K562 (cell line): ENCODE measurements around the gene LEPR. TPM values are rescaled to one million over a fixed set of nuclear protein-coding genes. Genes with fewer than 3 reads are reported as not detected.

ENCODE experiments used
- ATAC-seq: fragments of 200-7000 bp; cut with Tn5 transposase; 3 replicates; pipeline ENCODE4 v1.9.1; 2020; ENCODE audit warnings: moderate library complexity
- BruUV-seq: library from RNA; stranded (reverse); fragments of 400-500 nt; replicated peaks from 2 replicates; lab custom pipeline; 2021; lab: Mats Ljungman, UMichigan
- CTCF ChIA-PET: fragments of 300-600 bp; formaldehyde crosslinking; extraction: SDS; loops from one replicate; lab custom pipeline; 2021; ENCODE audit warnings: low intra/inter-chr PET ratio; lab: Yijun Ruan, JAX
- POLR2A ChIA-PET: fragments of 300-600, 350-650 bp; sonication (Branson Sonifier 250); formaldehyde crosslinking; extraction: SDS; loops from one replicate; lab custom pipeline; 2021; ENCODE audit warnings: antibody characterized with exemption, inconsistent platforms; lab: Yijun Ruan, JAX
- DNase-seq, 4 experiments: peaks; one replicate each; pipeline versions ENCODE4 v3.0.0 to v3.0.0-alpha.2; 2011 to 2018; ENCODE audit warnings: low spot score in 3 of 4, mixed read lengths in 3 of 4; ENCODE audit errors: extremely low read depth in 1 of 4
- FAIRE-seq: peaks from 2 replicates; lab custom pipeline; 2011; peaks lifted over from hg19 to GRCh38; lab: Jason Lieb, UNC
- H2AFZ ChIP-seq: 2 replicates; pipeline ENCODE4 v1.6.0; 2011; ENCODE audit warnings: low read depth, low read length, control low read depth, inconsistent platforms
- H3K27ac ChIP-seq: fragments of 200-600 bp; 3 replicates; pipeline ENCODE4 v1.8.0; 2011; ENCODE audit warnings: low read depth, mild to moderate bottlenecking, control low read depth, inconsistent platforms, low read length, moderate library complexity, mixed read lengths; ENCODE audit errors: extremely low read depth
- H3K27me3 ChIP-seq, 2 experiments: fragments of 300-600 bp in 1 of 2; 2 replicates in 1 of 2; 3 replicates in 1 of 2; pipeline versions ENCODE4 v1.6.0 to v1.8.0; 2011; ENCODE audit warnings: inconsistent platforms in 2 of 2, low read length in 2 of 2, mild to moderate bottlenecking in 1 of 2, mixed read lengths in 1 of 2, moderate library complexity in 1 of 2; ENCODE audit not compliant: control insufficient read depth in 2 of 2, insufficient read depth in 2 of 2
- H3K36me3 ChIP-seq: fragments of 300-600 bp; 3 replicates; pipeline ENCODE4 v1.8.0; 2011; ENCODE audit warnings: mild to moderate bottlenecking, low read length, inconsistent platforms; ENCODE audit not compliant: control insufficient read depth, insufficient read depth
- H3K4me1 ChIP-seq, 2 experiments: fragments of 200-600 bp in 1 of 2; replicated peaks in 1 of 2; 2 replicates in 1 of 2; 3 replicates in 1 of 2; pipeline versions ENCODE4 v1.5.1 to v1.8.0; 2011; ENCODE audit warnings: inconsistent platforms in 2 of 2, low read length in 2 of 2, mild to moderate bottlenecking in 1 of 2, mixed read lengths in 1 of 2, moderate library complexity in 1 of 2; ENCODE audit not compliant: control insufficient read depth in 2 of 2, insufficient read depth in 2 of 2
- H3K4me2 ChIP-seq: 2 replicates; pipeline ENCODE4 v1.6.1; 2011; ENCODE audit warnings: low read length, control low read depth, inconsistent platforms, mixed read lengths; ENCODE audit not compliant: insufficient read depth
- H3K4me3 ChIP-seq: fragments of 200-600 bp; sonication (generic), shearing (Covaris generic); 2 replicates; pipeline ENCODE4 v1.5.1; 2016; ENCODE audit warnings: control low read depth, inconsistent platforms
- H3K79me2 ChIP-seq: fragments of 200-600 bp; 3 replicates; pipeline ENCODE4 v1.8.0; 2011; ENCODE audit warnings: low read length, inconsistent platforms; ENCODE audit not compliant: control insufficient read depth, insufficient read depth
- H3K9ac ChIP-seq, 2 experiments: 2 replicates each; pipeline versions ENCODE4 v1.6.0 to v1.6.1; 2011; ENCODE audit warnings: low read depth in 2 of 2, low read length in 2 of 2, control low read depth in 1 of 2, inconsistent platforms in 1 of 2, mild to moderate bottlenecking in 1 of 2, mixed read lengths in 1 of 2; ENCODE audit not compliant: insufficient read depth in 1 of 2
- H3K9me1 ChIP-seq: one replicate; pipeline ENCODE4 v1.6.0; 2011; ENCODE audit warnings: inconsistent platforms, mild to moderate bottlenecking, low read length, moderate library complexity; ENCODE audit not compliant: control insufficient read depth, insufficient read depth
- H3K9me3 ChIP-seq: replicated peaks from 2 replicates; pipeline ENCODE4 v1.5.1; 2011; ENCODE audit warnings: low read depth, low read length, inconsistent platforms; ENCODE audit not compliant: control insufficient read depth, insufficient read depth
- H4K20me1 ChIP-seq: replicated peaks from 2 replicates; pipeline ENCODE4 v1.6.1; 2011; ENCODE audit warnings: low read length, inconsistent platforms, mixed read lengths; ENCODE audit not compliant: control insufficient read depth, insufficient read depth
- C11orf30 ChIP-seq: fragments of 450-650 bp; IDR thresholded peaks from 2 replicates; pipeline ENCODE4 v1.6.1; 2016; ENCODE audit warnings: low read depth, mild to moderate bottlenecking
- MAFG ChIP-seq: fragments of 450-650 bp; conservative IDR thresholded peaks from 2 replicates; pipeline ENCODE4 v1.6.1; 2016; ENCODE audit warnings: missing genetic modification characterization, missing compliant biosample characterization
- RUNX1 ChIP-seq: sonication (generic); IDR thresholded peaks from 2 replicates; pipeline ENCODE4 v1.6.1; 2016; ENCODE audit warnings: antibody characterized with exemption, low read depth
- ZNF316 ChIP-seq: fragments of 450-650 bp; IDR thresholded peaks from 2 replicates; pipeline ENCODE4 v1.6.1; 2016
- WGBS: fragments of 100-300 bp; shearing (Covaris generic); methylation state at CpG from one replicate; pipeline ENCODE4 v1.1.6; 2016; ENCODE audit warnings: low coverage, mixed read lengths; ENCODE audit not compliant: insufficient coverage; ENCODE audit errors: missing lambda C conversion rate; 5-methylcytosine and 5-hydroxymethylcytosine counted together
- in situ Hi-C: fragments of 300-500 bp; cut with MboI; formaldehyde crosslinking; loops from 4 replicates; pipeline ENCODE4 v1.15.0; 2018; ENCODE audit warnings: inconsistent platforms, mixed read lengths
- intact Hi-C: fragments of 100-400 bp; cut with micrococcal nuclease; formaldehyde crosslinking; loops from 2 replicates; pipeline ENCODE4 v1.14.2; 2022
- polyA plus RNA-seq, 8 experiments: library from polyadenylated mRNA; depleted of rRNA in 4 of 8; stranded (reverse) in 5 of 8; unstranded in 3 of 8; fragments of >200 nt; fragmentation: Nextera tagmentation in 2 of 8; fragmentation: Illumina TruSeq in 1 of 8; extraction: Ambion mirVana in 2 of 8; extraction: Trizol in 1 of 8; gene quantifications; 2 replicates each; pipeline versions ENCODE4 v1.2.1 to v1.2.3, GENCODE V29; 2011 to 2014; ENCODE audit warnings: inconsistent platforms in 1 of 8, missing spikeins in 1 of 8
- total RNA-seq, 7 experiments: library from RNA; depleted of rRNA in 6 of 7; stranded (reverse); fragments of >200 nt in 6 of 7; fragmentation: Illumina TruSeq in 2 of 7; extraction: Trizol in 2 of 7; gene quantifications; 2 replicates each; pipeline versions ENCODE4 v1.2.1 to v1.2.3, GENCODE V29; 2011 to 2021; ENCODE audit warnings: low replicate concordance in 1 of 7

LEPR gene
- total and polyA plus RNA-seq, 9 of the 15 experiments (the other 6 are each of a cell fraction or from before 2014, with no cell fraction given) = 12.2 to 111 (median 43.1) TPM

DNA sequence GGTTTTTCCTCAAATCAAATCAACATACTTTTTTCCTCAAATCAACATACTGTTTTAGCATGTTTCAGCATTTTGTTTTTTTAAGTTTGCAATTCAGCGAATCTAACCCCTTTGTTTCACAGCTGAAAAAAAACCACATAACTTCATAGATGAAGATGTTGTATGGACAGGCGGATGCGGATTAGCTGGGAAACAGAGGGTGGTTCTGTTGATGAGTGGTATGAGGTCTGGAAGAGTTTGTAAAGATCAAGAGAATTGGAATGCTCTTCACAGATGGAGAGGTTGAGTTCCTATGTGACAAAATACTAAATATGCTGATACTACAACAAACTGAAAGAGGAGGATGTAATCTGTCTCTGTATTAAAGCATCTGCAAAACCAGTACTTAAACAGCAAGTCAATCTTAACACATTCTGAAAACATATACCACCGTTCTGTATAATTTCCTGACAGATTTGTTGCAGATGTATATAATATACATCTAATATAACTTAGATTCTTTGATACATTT, 10.6 kb upstream of the LEPR start:
- Histone ChIP-seq H3K4me3 (no peak overlapping the region), H4K20me1 (no peaks in the 10 kb centered on the region), H3K9me3 (no peaks in the 10 kb centered on the region), H3K27me3 (no peaks in the 10 kb centered on the region), H3K27ac (no peak overlapping the region), H3K4me1 (peaks cover 6 to 39% of the 10 kb centered on the region in 2 experiments), H2AFZ (no peak overlapping the region), H3K79me2 (peaks cover 3% of the 10 kb centered on the region; the same call in 1 of the 3 replicates), H3K4me2 (no peak overlapping the region), H3K9ac (no peak overlapping the region), H3K9me1 (no peaks in the 10 kb centered on the region), H3K36me3 (peaks cover 89% of the 10 kb centered on the region)
- ATAC-seq = no peak
- FAIRE-seq = no peak
- peak; percentile 82 for TF ChIP-seq ZNF316
- no peak for TF ChIP-seq RUNX1
- TF ChIP-seq MAFG (tag) = peak; percentile 13; the same call in 1 of the 2 replicates
- TF ChIP-seq C11orf30 = peak; percentile 71; the same call in 1 of the 2 replicates
- DNase-seq = no peak
- BruUV-seq = no TSS peak
- in situ Hi-C loops (no loop called here), intact Hi-C loops (no loop called here)
- CTCF ChIA-PET = no interaction called here
- WGBS = 94% methylated on average over 4 of the region's 4 CpGs
- POLR2A ChIA-PET = interaction anchor here (0.6 to 0.9 kb wide), 2 partner anchors 27 to 261 kb away, joined by 3 to 4 read pairs; no protein-coding TSS in a partner anchor
